ENCODE data around the gene GRIN2A.

- TF ChIP-seq YY1 (IDR thresholded peaks at IDR 0.05; ENCODE audit: insufficient read depth, insufficient read length) (no peak), ZNF274 (IDR thresholded peaks at IDR 0.05; ENCODE audit: low read depth, low read length) (no peak)
These were observed 204.8 kb downstream of the GRIN2A start for GRCh38 chr16:9977333-9977897.

Data from NT2/D1 (cell line).